ENCODE results near the gene TMEM130.
"Not testable (repeated sequence)": the region's sequence is repeated elsewhere in the genome, so short reads cannot be mapped to it uniquely, and the experiment has no call there.

Gene TMEM130

DNA sequence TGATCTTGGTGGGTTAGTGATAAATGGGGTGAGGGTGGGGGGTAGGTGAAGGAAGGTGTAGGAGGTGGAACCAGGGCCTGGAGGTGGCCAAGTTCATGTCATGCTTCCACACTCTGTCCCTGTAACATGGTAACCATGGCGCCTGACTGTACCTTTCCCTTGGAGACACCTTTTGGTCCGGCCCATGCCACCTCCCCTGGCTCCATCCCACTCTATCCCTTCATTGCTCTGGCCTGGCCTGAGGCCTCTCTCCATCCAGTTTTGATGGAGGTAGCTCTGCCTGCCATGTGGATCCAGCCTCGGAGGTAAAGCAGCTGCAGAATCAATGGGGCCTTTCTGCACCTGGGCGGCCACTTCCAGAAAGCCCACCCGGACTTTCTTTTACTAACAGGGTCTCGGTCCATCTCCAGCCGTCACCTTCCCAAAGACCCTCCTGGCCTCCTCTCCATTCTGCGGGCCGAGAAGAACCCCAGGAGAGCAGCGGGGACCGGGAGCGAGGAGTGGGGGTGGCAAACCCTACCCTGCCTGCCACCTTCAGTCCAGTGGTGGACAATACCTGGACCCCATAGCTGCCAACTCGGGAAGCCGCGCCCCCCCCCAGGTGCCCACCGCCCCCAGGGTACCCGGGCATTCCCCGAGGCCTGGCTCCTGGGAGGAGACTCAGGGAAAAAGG, 8.0 kb upstream of the TMEM130 start:
- DNase-seq (ENCODE audit: low read depth in 2 of 2): no peak

DNA sequence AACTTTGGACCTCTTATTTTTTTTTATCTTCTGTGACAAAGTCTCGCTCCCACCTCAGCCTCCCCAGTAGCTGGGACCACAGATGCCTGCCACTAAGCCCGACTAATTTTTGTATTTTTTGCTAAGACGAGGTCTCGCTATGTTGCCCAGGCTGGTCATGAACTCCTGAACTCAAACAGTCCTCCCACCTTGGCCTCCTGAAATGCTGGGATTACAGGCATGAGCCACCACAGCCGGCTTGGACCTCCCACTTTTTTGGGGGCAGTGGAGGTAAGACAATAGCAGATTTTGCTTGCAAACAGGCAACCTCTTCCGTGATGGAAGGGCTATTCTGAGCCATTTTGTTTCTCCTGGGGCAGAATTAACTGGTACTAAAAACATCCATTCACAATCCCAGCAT, 7.3 kb upstream of the TMEM130 start:
- DNase-seq (ENCODE audit: low read depth in 2 of 2): no peak

DNA sequence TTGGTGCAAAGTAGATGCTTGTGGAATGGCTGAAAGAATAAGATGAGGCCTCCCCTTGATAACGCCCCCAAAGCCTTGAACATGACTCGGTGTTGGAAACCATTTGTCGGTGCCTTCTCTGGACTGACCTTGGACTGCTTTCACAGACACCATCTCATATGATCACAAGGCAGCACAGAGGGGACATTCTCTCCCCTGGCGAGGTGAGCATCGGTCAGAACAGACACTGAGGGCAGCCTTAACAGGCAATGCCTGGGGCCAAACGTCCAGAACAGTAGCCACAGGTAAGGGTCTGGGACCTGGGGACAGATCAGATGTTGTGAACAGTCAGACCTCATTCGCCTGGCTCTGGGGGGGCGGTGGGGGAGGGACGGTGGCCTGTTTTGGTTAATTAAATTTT, 5.7 kb upstream of the TMEM130 start:
- no peak for DNase-seq (ENCODE audit: low read depth in 2 of 2)

DNA sequence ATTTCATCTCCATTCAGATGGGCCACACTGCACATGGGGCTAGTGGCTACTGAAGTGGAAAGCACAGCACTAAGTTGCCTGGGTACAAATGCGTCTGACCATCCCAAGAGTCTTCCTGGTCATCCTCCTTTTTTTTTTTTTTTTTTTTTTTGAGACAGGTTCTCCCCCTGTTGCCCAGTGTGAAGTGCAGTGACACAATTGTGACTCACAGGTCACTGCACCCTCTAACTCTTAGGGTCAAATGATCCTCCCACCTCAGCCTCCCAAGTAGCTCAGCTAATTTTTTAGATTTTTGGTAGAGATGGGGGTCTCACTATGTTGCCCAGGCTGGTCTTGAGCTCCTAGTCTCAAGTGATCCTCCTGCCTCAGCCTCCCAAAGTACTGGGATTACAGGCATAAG, 5.1 kb upstream of the TMEM130 start:
- DNase-seq (ENCODE audit: low read depth in 2 of 2): no peak

DNA sequence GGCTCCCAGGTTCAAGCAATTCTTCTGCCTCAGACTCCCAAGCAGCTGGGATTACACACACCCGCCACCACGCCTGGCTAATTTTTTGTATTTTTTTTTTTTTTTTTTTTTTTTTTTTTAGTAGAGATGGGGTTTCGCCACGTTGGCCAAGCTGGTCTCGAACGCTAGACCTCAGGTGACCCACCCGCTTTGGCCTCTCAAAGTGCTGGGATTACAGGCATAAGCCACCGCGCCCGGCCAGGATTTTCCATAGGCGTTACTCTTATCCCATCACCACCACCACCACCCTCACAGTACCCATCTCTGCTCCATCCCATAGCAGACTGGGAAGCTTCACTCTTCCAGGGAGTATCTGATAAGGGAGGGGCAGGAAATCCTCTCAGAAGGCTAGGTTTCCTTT, 3.8 kb upstream of the TMEM130 start:
- DNase-seq (ENCODE audit: low read depth in 2 of 2): not testable (repeated sequence)

DNA sequence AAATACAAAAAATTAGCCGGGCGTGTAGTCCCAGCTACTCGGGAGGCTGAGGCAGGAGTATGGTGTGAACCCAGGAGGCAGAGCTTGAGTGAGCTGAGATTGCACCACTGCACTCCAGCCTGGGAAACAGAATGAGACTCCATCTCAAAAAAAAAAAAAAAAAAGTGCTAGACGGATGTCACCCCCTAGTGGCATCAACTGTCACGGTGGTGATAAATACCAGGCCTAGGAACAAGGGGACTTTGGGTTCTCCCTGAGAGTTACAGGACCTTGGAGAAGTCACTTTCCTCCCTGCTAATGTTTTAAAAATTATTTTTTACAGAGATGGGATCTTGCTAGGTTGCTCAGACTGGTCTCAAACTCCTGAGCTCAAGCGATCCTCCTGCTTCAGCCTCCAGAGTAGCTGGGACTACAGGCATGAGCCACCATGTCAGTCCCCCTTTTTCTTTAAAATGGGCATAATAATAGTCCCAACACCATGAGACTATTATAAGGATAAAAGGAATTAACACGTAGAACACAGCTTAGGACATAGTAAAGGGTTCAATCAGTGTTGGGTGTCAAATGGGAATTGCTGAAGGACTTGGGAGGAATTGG, 2.6 kb upstream of the TMEM130 start:
- no peak for DNase-seq (ENCODE audit: low read depth in 2 of 2)

DNA sequence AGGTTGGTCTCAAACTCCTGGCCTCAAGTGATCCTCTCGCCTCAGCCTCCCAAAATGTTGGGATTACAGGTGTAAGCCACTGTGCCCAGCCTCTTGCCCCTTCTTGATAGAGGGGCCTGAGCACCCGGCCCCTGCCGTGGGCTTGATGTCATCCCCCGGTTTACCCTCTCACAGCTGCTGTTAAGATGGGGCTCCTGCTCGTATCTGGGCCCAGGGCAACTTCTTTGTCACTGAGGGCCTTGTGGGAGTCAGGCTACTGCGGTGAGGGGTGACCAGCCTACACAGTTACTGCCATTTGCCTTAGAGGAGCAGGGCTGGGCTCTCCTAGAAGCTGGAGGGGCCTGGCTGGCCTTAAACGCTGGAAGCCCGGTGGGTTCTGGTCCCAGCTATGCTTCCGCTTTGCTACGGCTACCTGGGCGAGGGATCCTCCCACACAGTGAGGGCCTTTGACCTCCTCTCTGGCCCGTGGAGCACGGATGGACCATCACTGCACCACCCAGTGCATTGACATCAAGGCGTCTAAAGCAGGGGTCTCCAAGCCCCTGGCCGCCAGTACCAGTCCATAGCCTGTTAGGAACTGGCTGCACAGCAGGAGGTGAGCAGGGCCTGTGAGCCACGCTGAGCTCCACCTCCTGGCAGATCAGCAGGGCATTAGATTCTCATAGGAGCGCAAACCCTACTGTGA, 1.1 kb upstream of the TMEM130 start:
- DNase-seq (ENCODE audit: low read depth in 2 of 2): no peak

DNA sequence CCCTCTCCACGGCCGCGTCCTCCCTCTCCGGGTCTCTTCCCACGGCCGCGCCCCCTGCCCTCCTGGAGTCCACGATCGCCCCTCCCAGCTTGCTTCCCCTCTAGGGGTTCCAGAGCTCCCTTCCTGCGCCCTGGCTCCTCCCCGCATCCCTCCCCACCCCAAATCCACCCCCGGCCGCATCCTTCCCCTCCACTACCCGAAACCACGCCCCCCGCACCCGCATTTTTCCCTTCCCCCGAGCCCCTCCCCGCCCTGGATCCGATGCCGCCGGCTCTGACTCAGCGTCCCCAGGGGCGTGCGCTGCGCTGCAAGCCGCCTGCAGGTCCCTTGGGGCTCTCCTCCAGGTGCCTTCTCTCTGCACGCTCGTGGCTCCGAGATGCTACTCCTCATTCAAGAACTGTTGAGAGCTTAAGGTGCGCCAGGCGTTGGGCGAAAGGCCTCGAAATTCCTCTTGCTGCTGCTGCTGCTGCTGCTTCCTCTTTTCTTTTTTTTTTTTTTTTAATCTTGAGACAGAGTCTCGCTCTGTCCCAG, 372 bp upstream of the TMEM130 start:
- peak; percentile 52 to 55 for DNase-seq (ENCODE audit: low read depth in 2 of 2)

DNA sequence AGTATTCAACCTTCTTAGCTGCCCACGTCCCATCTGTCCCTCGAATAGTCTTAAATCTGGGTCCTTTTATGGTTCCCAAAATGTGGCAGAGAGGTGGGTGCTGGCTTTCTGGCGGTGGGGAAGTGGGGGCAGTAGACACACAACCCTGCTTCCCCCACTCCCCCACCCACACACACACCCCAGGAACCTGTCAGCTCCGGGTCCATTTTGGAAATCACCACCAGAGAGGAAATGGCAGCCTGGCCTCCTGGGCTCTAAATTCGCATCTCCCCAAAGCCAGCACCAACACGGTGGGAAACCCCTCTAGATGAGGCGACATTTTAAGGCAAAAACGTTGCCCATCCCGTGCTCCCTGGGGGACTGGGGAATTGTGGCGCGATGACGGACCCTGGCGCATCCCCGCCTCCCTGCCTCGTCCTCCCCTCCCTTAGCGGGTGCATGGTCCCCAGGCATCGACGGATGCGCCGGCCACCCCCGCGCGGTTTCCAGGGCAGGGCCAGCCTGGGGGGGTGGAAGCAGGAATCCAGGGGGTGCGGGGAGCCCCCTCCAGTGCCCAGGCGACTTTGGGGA, 702 bp downstream of the TMEM130 start:
- no peak for DNase-seq (ENCODE audit: low read depth in 2 of 2)

DNA sequence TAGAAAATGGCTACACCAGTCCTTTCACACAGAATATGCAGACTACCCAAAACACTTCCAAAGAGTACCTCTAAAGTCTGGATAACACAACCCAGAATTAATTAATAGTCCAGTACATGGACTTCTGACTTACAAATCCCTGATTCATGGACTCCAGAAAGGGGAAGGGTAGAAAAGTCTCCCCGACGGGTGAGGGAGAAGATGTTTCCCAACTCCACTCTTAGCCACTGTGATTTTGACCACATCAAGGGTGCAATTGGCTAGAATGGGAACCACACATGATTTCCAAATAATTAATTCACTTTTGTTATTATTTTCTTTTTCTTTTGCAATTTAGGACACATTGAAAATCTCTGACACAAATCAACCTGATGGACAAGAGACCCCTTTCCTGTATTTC, 1.4 kb downstream of the TMEM130 start:
- DNase-seq (ENCODE audit: low read depth in 2 of 2): no peak

DNA sequence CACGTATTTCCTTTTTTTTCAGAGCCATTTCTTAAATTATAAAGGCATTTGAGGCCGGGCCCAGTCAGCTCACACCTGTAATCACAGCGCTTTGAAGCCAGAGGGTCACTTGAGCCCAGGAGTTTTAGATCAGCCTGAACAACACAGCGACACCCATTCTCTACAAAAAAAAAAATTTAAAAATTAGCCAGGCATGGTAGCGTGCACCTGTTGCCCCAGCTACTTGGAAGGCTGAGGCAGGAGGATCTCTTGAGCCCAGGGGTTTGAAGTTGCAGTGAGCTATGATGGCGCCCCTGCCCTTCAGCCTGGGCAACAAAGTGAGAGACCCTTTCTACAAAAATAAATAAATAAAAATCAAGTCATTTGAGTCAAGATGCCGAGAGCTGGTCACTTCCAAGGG, 3.0 kb downstream of the TMEM130 start:
- no peak for DNase-seq (ENCODE audit: low read depth in 2 of 2)

DNA sequence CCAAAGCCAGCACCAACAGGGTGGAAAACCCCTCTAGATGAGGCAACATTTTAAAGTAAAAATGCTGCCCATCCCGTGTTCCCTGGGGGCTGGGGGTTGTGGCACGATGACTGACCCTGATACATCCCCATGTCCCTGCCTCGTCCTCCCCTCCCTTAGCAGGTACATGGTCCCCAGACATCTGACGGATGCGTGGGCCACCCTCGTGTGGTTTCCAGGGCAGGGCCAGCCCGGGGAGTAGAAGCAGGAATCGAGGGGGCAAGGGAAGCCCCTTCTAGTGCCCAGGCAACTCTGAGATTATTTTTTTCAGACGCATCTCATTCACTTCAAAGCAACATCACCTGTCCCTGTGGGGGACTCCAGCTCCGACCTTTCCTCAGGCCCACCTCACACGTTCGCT, 3.5 kb downstream of the TMEM130 start:
- no peak for DNase-seq (ENCODE audit: low read depth in 2 of 2)

DNA sequence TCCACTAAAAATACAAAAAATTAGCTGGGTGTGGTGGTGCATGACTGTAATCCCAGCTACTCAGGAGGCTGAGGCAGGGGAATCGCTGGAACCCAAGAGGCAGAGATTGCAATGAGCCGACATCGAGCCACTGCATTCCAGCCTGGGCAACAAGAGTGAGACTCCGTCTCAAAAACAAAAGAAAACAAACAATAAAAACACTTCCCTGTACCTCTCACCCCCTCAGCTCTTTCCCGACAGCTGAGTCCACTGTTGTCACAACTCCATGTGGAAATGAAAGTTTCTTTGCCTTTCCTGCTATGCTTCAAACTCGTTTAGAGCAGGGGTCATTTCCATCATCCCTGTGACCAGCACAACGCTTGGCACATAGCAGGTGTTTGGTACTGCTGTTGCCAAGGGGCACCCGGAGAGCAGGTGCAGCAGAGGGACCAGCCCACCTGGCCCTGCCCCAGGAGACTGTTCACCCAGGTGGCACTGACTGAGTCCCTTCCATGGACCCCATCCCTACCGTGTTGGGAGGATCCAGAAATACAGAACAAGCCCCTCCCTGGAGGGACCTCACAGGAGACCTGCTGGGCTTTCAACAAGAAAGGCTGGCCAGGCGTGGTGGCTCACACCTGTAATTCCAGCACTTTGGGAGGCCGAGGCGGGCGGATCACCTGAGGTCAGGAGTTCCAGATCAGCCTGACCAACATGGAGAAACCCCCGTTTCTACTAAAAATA, 4.9 kb downstream of the TMEM130 start:
- DNase-seq (ENCODE audit: low read depth in 2 of 2): no peak

DNA sequence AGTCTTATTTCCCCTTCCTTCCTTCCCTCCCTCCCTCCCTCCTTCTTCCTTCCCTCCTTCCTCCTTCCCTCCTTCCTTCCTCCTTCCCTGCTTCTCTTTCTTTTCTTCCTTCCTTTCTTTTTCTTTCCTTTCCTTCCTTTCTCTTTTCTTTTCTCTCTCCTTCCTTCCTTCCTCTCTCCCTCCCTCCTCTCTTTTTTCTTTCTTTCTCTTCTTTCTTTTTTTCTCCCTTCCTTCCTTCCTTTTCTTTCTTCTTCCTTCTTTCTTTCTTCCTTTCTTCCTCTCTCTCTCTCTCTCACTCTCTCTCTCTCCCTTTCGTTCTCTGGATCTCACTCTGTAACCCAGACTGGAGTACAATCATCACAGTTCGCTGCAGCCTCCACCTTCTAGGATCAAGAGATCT, 6.2 kb downstream of the TMEM130 start:
- no peak for DNase-seq (ENCODE audit: low read depth in 2 of 2)

DNA sequence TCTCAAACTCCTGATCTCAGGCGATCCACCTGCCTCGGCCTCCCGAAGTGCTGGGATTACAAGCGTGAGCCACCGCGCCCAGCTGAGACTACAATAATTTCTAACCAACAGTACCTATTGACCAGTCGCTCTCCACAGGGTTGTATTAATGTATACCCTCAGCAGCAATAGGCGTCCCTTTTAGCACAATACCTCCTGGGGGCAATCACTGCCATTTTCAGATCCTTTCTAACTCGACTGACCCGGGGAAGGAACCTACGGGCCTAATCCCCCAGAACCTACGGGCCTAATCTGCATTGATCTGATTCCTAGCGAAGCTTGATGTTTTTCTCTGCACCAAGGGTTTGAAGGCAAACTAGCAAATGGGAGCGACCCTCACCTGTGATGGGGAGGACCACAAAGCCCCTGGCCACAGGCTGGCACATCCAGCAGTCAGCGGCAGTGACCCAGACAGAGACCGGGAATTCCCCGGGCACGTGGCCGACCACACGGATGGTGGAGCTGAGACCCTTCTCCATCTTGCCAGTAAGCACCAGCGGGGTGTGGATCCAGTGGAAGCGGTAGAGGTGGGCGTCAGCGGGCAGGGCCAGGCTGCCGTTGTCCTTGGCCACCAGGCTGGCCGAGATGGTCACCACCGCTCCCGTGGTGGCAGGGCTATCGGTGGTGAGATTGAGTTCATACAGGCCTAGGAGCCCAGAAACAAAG, 6.9 kb downstream of the TMEM130 start:
- DNase-seq (ENCODE audit: low read depth in 2 of 2): no peak

DNA sequence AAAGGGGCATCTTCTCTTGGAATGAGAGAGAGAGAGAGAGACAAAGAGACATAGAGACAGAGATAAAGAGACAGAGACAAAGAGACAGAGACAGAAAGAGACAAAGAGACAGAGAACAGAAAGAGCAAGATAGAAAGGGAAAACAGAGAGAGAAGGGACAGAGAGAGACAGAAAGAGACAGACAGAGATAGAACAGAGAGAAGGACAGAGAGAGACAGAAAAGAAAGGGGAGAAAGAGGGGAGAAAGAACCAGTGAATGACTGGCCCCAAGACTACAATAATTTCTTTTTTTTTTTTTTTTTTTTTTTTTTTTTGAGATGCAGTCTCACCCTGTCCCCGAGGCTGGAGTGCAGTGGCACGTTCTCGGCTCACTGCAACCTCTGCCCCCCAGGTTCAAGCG, 7.6 kb downstream of the TMEM130 start:
- DNase-seq (ENCODE audit: low read depth in 2 of 2): no peak

DNA sequence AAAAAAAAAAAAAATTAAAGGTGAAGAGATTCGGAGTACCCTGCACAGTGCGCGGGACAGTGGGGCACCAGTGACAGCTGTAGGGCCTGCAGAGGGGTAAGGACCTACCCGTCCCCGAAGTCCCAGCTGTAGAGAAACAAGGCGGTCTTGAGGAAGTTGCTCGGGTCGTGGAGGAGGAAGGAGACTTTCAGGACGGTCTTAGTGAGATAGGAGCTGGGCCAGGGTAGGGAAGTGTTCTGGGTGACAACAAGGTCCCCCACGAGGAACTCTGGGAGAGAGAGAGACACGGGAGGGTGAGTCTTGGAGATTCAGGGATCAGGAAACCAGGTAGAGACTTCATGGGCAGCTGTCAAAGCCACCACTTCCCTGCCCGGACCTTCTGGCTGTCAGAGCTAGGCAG, 9.7 kb downstream of the TMEM130 start:
- no peak for DNase-seq (ENCODE audit: low read depth in 2 of 2)

DNA sequence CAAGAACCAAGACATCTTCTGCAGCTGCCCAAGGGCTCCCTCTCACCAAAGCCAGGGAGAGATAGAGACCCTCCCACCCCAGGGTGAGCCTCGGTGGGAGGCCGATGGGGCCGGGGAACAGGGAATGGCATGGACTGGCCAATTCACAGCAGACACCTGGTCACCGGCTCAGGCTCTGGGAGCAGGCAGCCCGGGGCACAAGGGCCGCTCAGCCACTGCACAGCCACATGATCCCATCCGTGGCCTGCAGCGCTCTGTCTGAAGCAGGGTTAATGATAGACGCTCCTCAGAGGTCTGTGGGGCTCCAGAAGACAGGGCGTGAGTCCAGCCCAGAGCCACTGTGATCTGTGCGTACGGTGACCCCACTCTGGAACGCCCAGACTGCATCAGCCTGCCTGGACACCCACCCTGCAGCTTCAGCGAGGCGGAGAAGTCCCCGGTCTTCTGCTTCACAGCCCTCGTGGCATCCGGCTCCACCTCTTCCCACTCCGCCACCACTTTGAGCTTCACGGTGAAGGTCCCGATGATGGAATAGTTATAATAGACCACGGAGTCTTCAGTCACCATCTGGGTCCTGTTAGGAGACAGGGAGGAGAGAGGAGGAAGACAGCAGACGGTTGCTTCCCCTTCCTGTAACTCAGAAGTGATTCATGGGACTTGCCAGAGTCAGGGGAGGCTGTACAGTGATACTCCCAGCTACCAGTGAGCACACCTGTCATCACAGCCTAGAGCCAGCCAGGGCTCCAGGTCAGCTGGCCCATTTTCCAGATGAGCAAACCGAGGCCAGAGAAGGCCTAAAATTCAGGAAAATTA, 14.0 kb downstream of the TMEM130 start:
- DNase-seq (ENCODE audit: low read depth in 2 of 2): no peak

DNA sequence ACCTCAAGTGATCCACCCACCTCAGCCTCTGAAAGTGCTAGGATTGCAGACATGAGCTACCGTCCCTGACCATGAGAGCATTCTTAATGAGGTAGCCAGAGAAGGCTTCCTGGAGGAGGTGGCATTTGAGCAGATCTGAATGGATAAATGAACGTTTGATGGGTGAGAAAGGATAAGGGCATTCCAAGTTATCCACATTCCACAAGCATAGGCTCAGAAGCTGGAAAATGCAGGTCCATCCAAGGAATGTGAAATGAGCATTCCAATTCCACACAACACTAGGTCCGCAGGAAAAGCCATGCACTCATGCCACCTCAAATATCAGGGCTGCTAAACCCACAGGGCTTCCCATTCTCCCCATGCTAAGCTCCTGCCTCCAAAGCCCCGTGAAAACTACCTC, 17.0 kb downstream of the TMEM130 start:
- no peak for DNase-seq (ENCODE audit: low read depth in 2 of 2)

DNA sequence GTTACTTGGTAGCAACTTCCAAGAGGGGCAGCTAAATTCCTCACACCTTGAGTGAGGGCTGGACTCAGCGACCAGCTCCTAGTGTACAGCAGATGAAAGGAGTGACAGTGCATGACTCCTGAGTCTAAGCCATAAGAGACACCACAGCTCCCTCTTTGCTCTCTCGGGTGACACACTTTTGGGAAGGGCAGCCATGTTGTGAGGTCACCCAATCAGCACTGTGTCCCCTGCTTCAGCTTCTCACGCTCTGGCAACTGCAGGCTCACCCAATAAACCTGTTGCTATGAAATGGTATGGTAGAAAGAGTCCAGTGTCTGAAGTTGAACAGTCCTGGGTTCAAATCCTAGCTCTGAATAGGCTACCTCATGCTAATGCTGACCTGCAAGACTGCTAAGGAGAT, 20.9 kb downstream of the TMEM130 start:
- no peak for DNase-seq (ENCODE audit: low read depth in 2 of 2)

DNA sequence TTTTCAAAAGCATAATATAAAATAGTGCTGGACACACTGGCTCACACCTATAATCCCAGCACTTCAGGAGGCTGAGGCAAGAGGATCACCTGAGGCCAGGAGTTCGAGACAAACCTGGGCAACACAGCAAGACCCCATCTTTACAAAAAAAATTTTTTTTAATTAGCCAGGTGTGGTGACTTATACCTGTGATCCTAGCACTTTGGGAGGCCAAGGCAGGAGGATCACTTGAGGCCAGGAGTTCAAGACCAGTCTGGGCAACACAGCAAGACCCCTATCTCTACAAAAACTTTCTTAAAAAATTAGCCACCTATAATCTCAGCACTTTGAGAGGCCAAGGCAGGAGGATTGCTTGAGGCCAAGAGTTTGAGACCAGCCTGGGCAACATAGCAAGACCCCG, 27.3 kb downstream of the TMEM130 start:
- not testable (repeated sequence) for DNase-seq (ENCODE audit: low read depth in 2 of 2)

Measured in stimulated activated CD8-positive, alpha-beta memory T cell treated with anti-CD3 and anti-CD28 coated beads, Interleukin-15, amount 100 ng/mL, for 48 hours (primary cell).